HK-2 (cell line): ENCODE results near the gene ITGAL.
"Not testable (repeated sequence)": the region's sequence is repeated elsewhere in the genome, so short reads cannot be mapped to it uniquely, and the experiment has no call there.

ENCODE experiments used
- DNase-seq: peaks from one replicate; pipeline ENCODE4 v3.0.0-alpha.2; 2018; ENCODE audit not compliant: unreplicated experiment

ITGAL gene

DNA sequence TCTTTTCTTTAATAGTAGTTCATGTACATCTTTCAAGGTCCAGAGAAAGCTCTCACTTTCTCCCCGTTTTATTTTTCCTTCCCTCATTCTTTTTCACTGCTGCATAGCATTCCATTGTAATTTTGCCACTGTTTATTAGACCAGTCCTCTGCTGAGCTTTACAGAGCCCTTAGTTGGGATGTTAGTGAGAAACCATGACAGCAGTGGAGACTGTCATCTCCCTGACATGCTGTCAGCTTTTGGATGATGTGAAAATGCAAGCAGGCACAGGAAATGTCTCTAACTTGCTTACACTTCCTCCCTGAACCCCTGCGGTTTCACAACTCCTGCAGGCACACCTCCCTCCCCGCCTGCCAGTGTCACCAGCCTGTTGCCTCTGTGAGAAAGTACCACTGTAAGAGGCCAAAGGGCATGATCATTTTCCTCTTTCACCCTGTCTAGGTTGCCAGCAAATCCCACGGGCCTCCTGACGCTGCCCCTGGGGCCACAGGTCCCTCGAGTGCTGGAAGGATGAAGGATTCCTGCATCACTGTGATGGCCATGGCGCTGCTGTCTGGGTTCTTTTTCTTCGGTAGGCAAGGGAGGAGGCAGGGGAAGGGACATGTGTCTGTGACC, at the start of gene ITGAL:
ITGAL (plus strand) TSS at position 415 of the 615 bp plus-strand sequence; CDS start at position 511, 96 bp downstream.
- no peak for DNase-seq

DNA sequence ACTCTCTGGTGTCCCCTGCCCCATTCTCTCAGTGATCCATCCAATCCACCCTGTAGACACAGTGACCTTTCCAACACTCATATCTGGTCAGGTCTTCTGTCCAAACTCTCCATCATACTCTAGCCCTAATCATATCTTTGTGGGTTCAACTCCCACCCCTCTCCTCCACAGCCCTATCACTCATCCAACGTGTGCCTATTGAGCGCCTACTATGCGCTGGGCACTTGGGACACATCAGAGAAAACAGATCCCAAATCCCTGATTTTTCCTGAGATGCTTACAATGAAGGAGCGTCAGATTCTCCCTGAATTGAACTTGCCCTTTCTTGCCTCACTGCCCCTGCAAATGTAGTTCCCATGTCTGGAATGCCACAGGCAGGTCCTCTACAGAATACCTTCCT, 44.5 kb upstream of the ITGAL start:
- DNase-seq = no peak

DNA sequence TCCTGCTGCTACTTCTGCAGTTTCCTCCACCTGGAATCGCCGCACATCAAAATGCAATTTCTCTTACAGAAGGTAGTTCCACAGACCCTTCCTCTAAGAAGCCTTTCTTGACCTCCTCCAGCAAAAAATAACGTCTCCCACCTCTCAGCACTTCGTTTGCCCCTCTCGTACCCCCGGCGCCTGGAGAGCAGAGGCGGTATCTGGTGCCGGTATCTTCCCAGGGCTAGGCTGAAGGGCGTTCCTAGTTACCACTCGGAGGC, 43.2 kb upstream of the ITGAL start:
- DNase-seq = no peak

DNA sequence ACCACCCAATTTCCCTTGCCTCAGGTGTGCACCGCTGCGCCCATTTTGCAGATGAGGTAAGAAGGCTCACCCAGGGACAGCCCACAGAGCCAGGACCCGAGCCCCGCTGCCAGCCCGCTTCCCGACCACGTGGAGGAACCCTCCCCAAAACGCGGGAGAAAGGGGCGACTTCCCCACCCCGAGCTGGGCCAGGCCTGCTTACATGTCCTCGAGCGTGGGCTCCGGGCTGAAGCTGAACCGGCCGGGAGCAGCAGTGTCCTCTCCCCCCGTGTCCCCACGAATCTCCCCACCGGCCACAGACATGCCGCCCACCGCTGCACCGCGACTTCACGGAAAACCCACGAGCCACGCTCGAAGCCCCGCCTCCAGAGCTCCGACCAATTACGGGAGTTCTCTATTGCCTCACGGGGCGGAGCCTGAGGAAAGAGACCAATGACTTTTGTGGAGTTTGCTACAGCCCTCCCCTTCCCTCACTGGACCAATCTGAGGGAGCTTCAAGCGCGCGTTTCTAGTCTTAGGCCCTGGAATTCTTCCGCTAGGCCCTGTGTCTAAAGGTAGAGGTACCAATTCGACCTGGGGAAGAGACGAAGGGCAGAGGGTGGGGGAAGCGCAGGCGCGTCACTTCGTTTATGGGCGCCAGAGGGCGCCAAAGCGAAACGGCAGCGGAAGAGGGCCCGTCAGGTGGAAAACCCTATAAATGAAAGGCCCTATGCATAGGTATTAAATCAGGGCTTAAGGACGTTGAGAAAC, 42.7 kb upstream of the ITGAL start, which contains the start of gene DCTPP1:
DCTPP1 (minus strand) TSS at position 353 of the 750 bp plus-strand sequence; CDS start at position 303, 50 bp downstream.
- peak; percentile 88 for DNase-seq

DNA sequence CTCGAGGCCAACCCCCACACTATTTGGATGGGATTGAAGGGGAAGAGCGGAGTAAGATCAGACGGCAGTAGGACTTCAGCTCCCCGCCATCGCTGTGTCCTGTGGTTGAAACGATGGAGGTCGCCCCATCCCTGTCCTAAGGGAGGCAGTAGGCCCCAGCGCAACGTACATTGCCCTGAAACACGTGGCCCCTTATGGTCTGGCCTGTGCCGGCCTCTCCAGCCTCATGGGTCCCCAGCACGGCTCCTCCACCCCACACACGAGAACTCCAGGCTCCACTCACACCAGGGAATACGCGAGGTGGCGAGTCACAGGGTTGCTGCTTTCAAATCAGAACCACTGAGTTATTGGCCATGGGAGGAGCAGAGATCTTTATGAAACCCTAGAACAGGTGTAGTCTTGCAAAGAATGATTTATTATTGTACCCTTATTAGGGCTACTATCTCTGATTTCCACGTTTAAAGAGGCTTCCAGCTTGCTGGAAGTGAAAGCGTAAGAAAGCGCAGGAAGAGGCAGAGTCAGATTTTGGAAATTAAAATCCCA, 42.0 kb upstream of the ITGAL start:
- no peak for DNase-seq

DNA sequence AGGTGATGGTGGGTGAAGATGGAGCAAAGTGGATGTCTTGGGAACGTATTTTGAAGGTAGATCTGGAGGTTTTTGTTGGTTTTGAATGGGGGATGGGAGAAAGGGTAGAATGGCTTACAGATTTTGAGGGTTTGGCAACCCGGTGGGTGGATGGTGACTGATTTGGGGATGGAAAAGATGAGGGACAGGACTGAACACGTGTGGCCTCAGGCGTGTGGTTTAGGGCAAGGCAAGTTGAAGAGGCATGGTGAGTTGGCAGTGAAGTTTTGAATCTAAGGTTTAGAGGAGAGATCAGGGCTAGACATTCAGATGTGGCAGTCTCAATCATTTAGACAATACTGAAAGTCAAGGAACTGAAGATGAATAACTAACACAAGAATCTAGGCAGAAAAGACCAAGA, 37.7 kb upstream of the ITGAL start:
- no peak for DNase-seq

DNA sequence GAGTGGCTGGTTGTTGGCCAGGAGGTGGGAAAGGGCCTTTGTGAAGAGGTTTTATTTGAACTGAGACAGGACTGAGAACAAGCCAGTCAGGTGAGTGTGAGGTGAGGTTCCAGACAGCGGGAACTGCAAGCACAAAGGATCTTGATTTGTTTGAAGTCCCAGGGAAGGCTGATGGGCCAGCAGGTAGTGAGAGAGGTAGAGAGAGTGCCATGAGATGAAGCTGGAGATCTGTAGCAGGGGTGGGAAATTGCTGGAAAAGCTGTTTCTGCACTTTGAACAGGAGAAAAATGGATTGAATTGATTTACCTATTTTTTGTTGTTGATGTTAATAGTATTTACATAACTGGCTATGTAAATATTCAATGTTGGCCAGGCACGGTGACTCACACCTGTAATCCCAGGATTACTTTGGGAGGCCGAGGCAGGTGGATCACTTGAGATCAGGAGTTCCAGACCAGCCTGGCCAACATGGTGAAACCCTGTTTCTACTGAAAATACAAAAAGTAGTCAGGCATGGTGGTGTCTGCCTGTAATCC, 35.0 kb upstream of the ITGAL start:
- DNase-seq = no peak

DNA sequence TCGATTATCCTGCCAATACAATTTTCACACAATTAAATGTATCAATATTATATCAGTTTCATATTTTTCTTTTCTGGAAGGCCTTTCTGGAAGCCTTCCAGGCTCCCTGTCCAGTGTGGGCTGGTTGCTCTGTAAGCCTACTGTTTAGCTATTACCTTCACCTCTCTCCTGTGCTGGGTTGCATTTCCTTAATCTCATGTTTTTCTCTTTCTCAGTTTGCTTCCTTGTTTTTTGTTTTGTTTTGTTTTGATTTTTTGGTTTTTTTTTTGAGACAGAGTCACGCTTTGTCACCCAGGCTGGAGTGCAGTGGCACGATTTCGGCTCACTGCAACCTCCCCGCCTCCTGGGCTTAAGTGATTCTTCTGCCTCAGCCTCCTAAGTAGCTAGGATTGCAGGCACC, 33.7 kb upstream of the ITGAL start:
- DNase-seq = no peak

DNA sequence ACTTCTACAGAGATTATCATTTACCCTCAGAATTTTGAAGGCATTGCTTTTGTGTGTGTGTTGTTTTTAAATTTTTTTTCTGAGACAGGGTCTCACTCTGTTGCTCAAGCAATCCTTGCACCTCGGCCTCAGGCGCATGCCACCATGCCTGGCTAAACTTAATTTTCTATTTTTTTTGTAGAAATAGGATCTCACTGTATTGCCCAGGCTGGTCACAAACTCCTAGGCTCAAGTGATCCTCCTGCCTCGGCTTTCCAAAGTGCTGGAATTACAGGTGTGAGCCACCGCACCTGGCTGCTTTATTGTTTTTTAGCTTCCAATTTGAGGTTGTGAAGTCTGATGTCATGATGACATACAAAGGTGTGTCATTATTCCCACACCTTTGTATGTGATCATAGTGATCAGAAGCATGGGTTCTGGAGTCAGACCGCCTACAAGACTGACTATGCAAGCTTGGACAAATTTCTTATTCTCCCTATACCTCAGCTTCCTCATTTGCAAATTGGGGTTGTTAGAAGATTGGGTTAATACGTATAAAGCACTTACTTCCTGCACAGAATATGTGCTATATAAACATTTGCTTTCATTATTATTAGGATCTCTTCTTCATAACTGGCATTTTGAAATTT, 32.7 kb upstream of the ITGAL start:
- DNase-seq = no peak

DNA sequence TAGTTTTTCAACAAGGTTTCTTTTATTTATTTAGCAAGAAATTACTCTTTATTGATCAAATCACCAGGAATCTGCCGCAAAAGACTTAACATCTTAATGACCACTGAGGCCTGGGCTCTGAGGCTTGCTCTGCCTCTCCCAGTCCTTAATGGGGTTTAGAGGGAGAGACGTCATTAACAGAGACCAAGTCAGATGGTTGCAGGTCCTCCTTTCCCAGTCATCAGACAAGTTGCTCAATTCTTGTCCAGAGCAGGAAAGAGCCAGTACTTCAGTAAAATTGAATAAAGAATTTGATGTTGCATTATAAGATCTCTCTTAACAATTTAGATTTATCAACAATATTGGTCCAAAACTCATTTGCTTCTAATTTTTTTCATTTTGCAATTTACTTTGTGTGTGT, 28.9 kb upstream of the ITGAL start:
- DNase-seq = no peak

DNA sequence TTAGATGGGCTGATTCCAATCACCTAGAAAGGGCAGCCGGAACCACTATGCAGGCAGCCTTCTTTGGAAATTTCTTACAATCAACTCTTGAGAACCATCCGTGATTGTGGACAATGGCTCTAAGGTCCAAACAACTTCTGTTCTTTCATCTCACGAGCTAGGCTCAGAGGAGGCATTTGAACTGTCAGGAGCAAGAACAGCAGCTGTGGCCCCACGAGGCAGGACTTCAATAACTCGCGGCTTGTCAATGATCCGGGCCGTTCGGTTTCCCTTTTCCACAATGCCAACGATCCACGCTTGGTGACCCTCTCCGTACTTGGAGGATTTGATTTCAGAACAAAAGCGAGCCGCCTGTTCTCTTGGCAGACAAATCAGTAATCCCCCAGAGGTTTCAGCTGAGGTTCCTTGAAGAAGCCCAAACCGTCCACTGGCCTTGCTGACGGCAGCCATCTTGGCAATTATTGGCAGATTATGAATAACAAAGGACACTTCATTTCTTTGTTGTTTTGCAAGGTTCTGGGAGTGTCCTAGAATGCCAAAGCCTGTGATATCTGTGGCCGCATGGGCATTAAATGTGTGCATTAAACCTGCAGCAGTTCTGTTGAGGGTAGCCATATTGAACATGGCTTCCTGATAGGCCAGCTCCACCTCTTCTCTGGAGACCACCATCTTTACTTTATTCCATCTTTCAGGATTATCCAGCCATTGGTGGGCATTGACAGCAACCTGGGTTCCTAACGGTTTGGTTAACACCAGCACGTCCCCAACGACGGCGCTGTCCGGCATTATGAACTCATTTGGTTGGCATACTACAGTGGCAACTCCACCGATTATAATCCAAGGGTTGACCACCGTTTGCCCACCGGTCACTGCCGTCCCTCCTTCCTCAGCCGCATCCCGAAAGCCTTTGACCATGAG, 28.1 kb upstream of the ITGAL start:
- DNase-seq = no peak

DNA sequence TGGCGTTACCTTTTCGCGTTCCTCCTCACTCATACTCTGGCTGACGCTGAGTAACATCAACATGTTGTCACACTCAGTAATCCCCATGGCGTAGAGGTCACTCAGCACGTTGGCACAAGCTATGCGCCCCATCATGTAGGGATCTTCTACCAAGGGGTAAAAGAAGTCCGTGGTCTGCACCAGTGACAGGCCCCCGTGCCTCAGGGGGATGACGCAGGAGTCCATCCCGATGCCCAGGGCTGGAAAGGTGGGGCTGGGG, 27.5 kb upstream of the ITGAL start:
- no peak for DNase-seq

DNA sequence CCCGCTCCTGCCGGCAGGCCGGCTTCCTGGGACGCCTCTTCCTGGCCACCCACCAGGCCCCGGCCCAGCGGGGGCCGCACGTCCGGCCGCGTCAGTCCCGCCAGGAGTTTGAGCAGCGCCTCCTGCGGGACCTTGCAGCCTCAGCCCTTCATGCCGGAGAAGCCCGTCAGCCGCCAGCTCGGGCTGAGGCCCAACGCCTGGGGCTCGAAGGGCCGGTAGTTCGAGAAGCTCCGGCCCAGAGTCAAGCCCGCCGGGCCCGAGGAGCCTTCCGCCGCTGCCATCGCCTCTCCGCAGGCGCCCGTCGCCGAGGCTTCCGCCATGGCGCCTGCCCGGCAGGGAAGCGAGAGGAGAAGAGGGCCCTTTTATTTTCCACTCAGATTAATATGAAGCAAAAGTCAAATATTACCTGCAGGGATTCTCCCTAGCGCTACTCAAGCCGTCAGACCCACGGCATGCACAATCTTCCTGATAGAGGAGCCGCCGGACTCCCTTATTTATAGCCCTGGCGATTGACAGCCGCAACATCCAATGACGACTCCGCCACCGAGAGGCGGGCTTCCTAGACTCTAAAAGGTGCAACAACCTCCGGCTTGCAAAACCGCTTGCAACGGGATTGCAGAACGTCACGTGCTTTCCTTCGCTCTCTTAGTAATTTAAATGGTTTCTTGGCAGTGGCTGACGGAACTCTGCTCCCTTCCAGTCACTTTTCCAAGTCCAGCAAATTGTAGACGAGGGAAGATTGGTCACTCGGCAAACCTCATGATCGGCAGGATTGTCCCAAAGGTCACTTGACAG, 26.9 kb upstream of the ITGAL start, which contains the start of gene SEPHS2:
SEPHS2 (minus strand) TSS at position 467 of the 795 bp plus-strand sequence; CDS start at position 320, 147 bp downstream.
- DNase-seq = peak; percentile 93

DNA sequence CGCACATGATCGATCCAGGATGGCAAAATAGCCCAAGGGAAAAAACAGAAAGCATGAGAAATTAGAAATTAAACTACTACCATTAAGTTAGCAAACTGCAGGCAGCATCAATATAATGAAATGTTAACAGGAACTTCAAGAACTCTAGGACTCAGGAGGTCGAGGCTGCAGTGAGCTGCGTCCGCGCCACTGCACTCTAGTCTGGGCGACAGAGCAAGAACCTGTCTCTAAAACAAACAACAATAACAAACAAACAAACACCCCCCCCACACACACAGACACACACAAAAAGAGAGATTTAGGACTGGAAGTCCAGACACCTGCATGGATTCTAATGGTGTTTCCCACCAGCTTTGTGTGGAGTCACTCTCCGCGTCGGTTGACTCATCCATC, 26.3 kb upstream of the ITGAL start:
- DNase-seq = no peak

DNA sequence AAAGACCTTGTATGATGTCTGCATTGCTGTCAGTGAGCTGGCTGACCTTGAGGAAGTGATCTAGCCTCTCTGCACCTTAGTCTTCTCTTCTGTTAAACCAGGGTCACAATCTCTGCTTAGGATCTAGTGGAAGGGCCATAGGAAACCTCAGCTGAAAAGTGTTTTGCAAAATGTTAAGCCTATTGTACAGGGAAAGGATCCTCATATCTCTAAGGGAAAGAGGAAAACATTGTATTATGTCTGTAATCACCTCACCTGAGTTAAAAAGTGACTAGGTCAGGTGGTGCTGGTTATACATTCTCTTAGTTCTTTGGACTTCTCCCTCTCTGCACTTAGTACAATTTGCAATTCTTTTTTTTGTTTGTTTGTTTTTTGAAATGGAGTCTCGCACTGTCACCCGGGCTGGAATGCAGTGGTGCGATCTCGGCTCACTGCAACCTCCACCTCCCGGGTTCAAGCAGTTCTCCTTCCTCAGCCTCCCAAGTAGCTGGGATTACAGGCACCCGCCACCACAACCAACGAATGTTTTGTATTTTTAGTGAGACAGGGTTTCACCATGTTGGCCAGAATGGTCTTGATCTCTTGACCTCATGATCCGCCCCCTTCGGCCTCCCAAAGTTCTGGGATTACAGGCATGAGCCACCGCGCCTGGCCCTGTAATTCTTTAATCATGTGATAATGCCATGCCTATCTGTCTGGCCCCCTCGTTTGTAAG, 24.9 kb upstream of the ITGAL start:
- no peak for DNase-seq

DNA sequence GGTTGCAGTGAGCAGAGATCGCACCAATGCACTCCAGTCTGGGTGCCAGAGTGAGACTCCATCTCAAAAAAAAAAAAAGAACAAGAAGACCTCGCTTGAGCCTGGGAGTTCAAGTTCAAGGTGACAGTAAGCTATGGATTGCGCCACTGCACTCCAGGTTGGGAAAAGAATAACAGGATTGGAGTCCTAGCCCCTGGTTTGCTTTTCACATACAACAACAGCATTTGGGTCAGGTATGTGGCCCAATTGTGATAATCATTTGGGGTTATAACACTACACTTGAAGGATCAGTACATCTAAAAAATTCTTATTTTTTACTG, 23.5 kb upstream of the ITGAL start:
- no peak for DNase-seq

DNA sequence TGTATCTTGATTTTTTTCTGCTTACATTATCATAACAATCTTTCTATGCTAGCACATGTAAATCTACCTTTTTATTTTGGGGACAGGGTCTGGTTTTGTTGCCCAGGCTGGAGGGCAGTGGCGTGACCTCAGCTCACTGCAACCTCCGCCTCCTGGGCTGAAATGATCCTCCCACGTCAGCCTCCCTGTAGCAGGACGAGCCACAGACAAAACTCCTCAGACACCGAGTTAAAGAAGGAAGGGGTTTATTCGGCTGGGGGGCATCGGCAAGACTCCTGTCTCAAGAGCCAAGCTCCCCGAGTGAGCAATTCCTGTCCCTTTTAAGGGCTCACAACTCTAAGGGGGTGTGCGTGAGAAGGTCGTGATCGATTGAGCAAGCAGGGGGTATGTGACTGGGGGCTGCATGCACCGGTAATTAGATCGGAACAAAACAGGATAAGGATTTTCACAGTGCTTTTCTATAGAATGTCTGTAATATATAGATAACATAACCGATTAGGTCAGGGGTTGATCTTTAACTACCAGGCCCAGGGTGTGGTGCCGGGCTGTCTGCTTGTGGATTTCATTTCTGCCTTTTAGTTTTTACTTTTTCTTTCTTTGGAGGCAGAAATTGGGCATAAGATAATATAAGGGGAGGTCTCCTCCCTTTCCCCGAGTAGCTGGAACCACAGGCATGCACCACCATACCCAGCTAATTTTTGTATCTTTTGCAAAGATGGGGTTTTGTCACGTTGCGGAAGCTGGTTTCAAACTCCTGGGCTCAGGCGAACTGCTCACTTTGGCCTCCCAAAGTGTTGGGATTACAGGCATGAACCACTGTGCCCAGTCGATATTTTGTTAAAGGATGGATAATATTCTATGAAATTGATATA, 19.6 kb upstream of the ITGAL start:
- not testable (repeated sequence) for DNase-seq

DNA sequence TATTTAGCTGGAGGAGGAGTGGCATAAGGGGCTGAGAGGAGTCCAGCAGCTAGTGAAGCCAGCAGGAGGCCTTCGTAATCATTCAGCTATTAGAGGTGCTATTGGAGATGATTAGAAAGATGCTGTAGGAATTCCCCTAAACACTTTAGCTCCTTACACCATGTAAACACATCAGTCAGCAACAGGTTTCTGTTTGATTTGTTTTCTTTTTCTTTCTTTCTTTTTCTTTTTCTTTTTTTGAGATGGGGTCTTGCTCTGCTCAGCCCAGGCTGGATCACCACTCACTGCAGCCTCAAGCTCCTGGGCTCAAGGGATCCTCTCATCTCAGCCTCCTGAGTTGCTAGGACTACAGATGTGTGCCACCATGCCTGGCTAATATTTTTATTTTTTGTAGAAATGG, 16.2 kb upstream of the ITGAL start:
- no peak for DNase-seq

DNA sequence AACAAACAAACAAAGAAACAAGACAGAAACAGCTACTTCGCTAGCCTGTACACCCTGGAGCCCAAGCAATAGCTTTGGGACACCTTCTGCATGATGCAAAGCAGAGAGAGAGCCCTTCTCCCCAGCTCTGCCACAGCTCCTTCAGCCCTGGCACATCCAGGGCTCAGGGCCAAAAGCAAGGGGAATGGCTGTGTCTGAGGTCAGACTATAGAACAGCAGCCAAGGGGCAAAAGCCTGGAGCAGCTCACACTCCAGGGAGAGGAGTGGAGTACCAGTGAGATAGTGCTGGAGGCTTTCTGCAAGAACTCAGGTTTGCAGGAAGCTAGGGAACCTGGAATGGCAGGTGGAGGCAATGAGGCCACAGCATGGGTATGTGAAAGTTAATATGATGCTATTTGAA, 15.3 kb upstream of the ITGAL start:
- no peak for DNase-seq
